ENCODE data around the gene ZRANB1. TPM values are rescaled to one million over a fixed set of nuclear protein-coding genes. Genes with fewer than 3 reads are reported as not detected.

Gene ZRANB1
- total and polyA plus RNA-seq, 10 of the 15 experiments (the other 5 are each of a cell fraction or from before 2014, with no cell fraction given) = 1.7 to 11.8 (median 6.2) TPM

GRCh38 chr10:125000366-125001312, 58.7 kb downstream of the ZRANB1 start:
- intact Hi-C loops (cut with micrococcal nuclease; ENCODE audit: unreplicated experiment) = no loop called here
- no peak overlapping the region for H3K27ac ChIP-seq (ENCODE audit: control insufficient read depth, insufficient read depth)
- no TSS peak for BruUV-seq (replicated peaks)
- no peak overlapping the region for H3K9ac ChIP-seq (ENCODE audit: control insufficient read depth, insufficient read depth, low read length)
- H3K4me1 ChIP-seq (ENCODE audit: control insufficient read depth, insufficient read depth, low read length) = no peaks in the 10 kb centered on the region; the same call in 1 of the 2 replicates
- peak; percentile 25; the same call in 2 of the 3 replicates for ATAC-seq
- SMC1A ChIA-PET (ENCODE audit: uncharacterized antibody, unreplicated experiment) = no interaction called here
- no peak overlapping the region for H3K4me3 ChIP-seq
- H3K9me3 ChIP-seq (replicated peaks; ENCODE audit: control insufficient read depth, insufficient read depth, low read length) = no peaks in the 10 kb centered on the region
- WGBS (ENCODE audit: insufficient coverage, insufficient replicate concordance, low lambda C conversion rate, missing lambda C conversion rate) = 37% methylated on average over 35 of the region's 35 CpGs
- no peak for FAIRE-seq
- no peak overlapping the region for H2AFZ ChIP-seq (ENCODE audit: control insufficient read depth, low read depth, low read length)
- H3K4me2 ChIP-seq (ENCODE audit: control insufficient read depth, insufficient read depth) = no peak overlapping the region
- in situ Hi-C loops (cut with MboI) = no loop called here
- TF ChIP-seq CTCF (IDR thresholded peaks at IDR 0.05 in 2 of 3, conservative IDR thresholded peaks at IDR 0.05 in 1 of 3; ENCODE audit: control insufficient read depth in 2 of 3, extremely low read depth in 1 of 3, insufficient read depth in 1 of 3, low read depth in 3 of 3, low read length in 3 of 3) (0 out of 6 replicates have a peak, but pooled peaks of 1 of the 3 experiments have one; percentile 6), TAF1 (IDR thresholded peaks at IDR 0.05; ENCODE audit: borderline replicate concordance, low read depth, low read length) (no peak)
- POLR2A ChIA-PET = no interaction called here
- RAD21 ChIA-PET (ENCODE audit: unreplicated experiment) = no interaction called here
- H4K20me1 ChIP-seq (ENCODE audit: control insufficient read depth, insufficient read depth) = no peaks in the 10 kb centered on the region
- H3K79me2 ChIP-seq (ENCODE audit: control insufficient read depth, insufficient read depth, low read length) = no peaks in the 10 kb centered on the region
- no peak for DNase-seq (ENCODE audit: low read depth, low spot score)
- CTCF ChIA-PET = interaction anchor here (0.8 to 1.6 kb wide), 4 partner anchors 8 to 36 kb away, joined by 3 to 4 read pairs (median 3); no protein-coding TSS in a partner anchor
- no peaks in the 10 kb centered on the region for H3K27me3 ChIP-seq (replicated peaks in 1 of 2; ENCODE audit: control insufficient read depth in 2 of 2, insufficient read depth in 2 of 2, low read length in 1 of 2)
- H3K36me3 ChIP-seq (ENCODE audit: control insufficient read depth in 2 of 2, insufficient read depth in 2 of 2, low read length in 1 of 2) = no peaks in the 10 kb centered on the region
